ENCODE measurements around the gene TTLL8.

GRCh38 chr22:49986325-49986724 is 71.8 kb downstream of the TTLL8 start:
- TF ChIP-seq FOSL2 (IDR thresholded peaks at IDR 0.05; ENCODE audit: borderline replicate concordance, low read depth) (no peak), EP300 (IDR thresholded peaks at IDR 0.05; ENCODE audit: borderline replicate concordance in 1 of 2, low read depth in 1 of 2, low read length in 1 of 2) (no peak), CTCF (IDR thresholded peaks at IDR 0.05) (no peak), RFX5 (IDR thresholded peaks at IDR 0.05; ENCODE audit: low read length) (no peak), NFIC (IDR thresholded peaks at IDR 0.05; ENCODE audit: borderline replicate concordance) (no peak), USF2 (IDR thresholded peaks at IDR 0.05; ENCODE audit: borderline replicate concordance, low read depth, low read length) (no peak), YY1 (IDR thresholded peaks at IDR 0.05; ENCODE audit: low read depth) (no peak), SIN3A (IDR thresholded peaks at IDR 0.05; ENCODE audit: borderline replicate concordance, low read depth, low read length) (no peak), REST (IDR thresholded peaks at IDR 0.05; ENCODE audit: low read depth, low read length) (no peak), USF1 (IDR thresholded peaks at IDR 0.05; ENCODE audit: borderline replicate concordance, low read depth) (no peak)
